Neutrophil (primary cell): ENCODE data around the gene POP7.

Experiments
- H3K27ac ChIP-seq: fragments of 200-600 bp; sonication (generic); 2 replicates; pipeline ENCODE4 v1.5.1; 2016; ENCODE audit warnings: mild to moderate bottlenecking, moderate library complexity
- H3K27me3 ChIP-seq: fragments of 200-600 bp; sonication (generic); 2 replicates; pipeline ENCODE4 v1.6.0; 2016; ENCODE audit warnings: mild to moderate bottlenecking
- H3K36me3 ChIP-seq: fragments of 200-600 bp; sonication (generic); 2 replicates; pipeline ENCODE4 v1.5.1; 2017
- H3K4me1 ChIP-seq, 2 experiments: fragments of 200-600 bp in 1 of 2; sonication (generic) in 1 of 2; 1 replicate in 1 of 2; 2 replicates in 1 of 2; pipeline versions ENCODE4 v1.5.1 to v1.6.1; 2013 to 2016; ENCODE audit warnings: low read depth in 1 of 2, low read length in 1 of 2, mild to moderate bottlenecking in 1 of 2, moderate library complexity in 1 of 2; ENCODE audit not compliant: control insufficient read depth in 1 of 2, insufficient read depth in 1 of 2
- H3K4me3 ChIP-seq, 2 experiments: fragments of 200-600 bp in 1 of 2; sonication (generic) in 1 of 2; 1 replicate in 1 of 2; 2 replicates in 1 of 2; pipeline ENCODE4 v1.5.1; 2013 to 2016; ENCODE audit warnings: low read depth in 1 of 2, low read length in 1 of 2, mild to moderate bottlenecking in 1 of 2, moderate library complexity in 1 of 2
- H3K9me3 ChIP-seq: fragments of 200-600 bp; sonication (generic); 2 replicates; pipeline ENCODE4 v1.5.1; 2016
- CTCF ChIP-seq: fragments of 200-600 bp; sonication (generic); IDR thresholded peaks from 2 replicates; pipeline ENCODE4 v1.5.1; 2016; ENCODE audit warnings: antibody characterized with exemption

Gene POP7

GRCh38 chr7:100731937-100732636, 26.2 kb downstream of the POP7 start:
- Histone ChIP-seq H3K27ac (no peak overlapping the region), H3K4me1 (no peaks in the 10 kb centered on the region), H3K27me3 (peaks cover 21% of the 10 kb centered on the region), H3K9me3 (no peaks in the 10 kb centered on the region), H3K36me3 (no peaks in the 10 kb centered on the region), H3K4me3 (no peak overlapping the region)
- no peak for TF ChIP-seq CTCF

- Histone ChIP-seq H3K27ac (no peak overlapping the region), H3K36me3 (no peaks in the 10 kb centered on the region), H3K9me3 (no peaks in the 10 kb centered on the region), H3K4me3 (no peak overlapping the region), H3K27me3 (peaks cover 5% of the 10 kb centered on the region), H3K4me1 (no peaks in the 10 kb centered on the region)
- TF ChIP-seq CTCF = no peak
These were observed 29.8 kb downstream of the POP7 start for GRCh38 chr7:100735730-100736129.

GRCh38 chr7:100736671-100737070, 30.8 kb downstream of the POP7 start:
- TF ChIP-seq CTCF = no peak
- Histone ChIP-seq H3K4me3 (no peak overlapping the region), H3K4me1 (no peaks in the 10 kb centered on the region), H3K27ac (no peak overlapping the region), H3K36me3 (no peaks in the 10 kb centered on the region), H3K27me3 (peaks cover 5% of the 10 kb centered on the region), H3K9me3 (no peaks in the 10 kb centered on the region)

- Histone ChIP-seq H3K36me3 (no peaks in the 10 kb centered on the region), H3K9me3 (no peaks in the 10 kb centered on the region), H3K27me3 (peaks cover 9% of the 10 kb centered on the region), H3K27ac (no peak overlapping the region), H3K4me1 (no peaks in the 10 kb centered on the region), H3K4me3 (no peak overlapping the region)
- TF ChIP-seq CTCF = no peak
These were observed 34.0 kb downstream of the POP7 start for GRCh38 chr7:100739934-100740333.

GRCh38 chr7:100744605-100745004, 38.7 kb downstream of the POP7 start:
- H3K27me3 ChIP-seq = peaks cover 29% of the 10 kb centered on the region
- no peaks in the 10 kb centered on the region for H3K9me3 ChIP-seq
- H3K27ac ChIP-seq = no peak overlapping the region
- no peak overlapping the region for H3K4me3 ChIP-seq
- TF ChIP-seq CTCF = no peak
- H3K36me3 ChIP-seq = no peaks in the 10 kb centered on the region
- H3K4me1 ChIP-seq = no peaks in the 10 kb centered on the region

GRCh38 chr7:100745184-100745583, 39.3 kb downstream of the POP7 start:
- no peak for TF ChIP-seq CTCF
- Histone ChIP-seq H3K9me3 (no peaks in the 10 kb centered on the region), H3K36me3 (no peaks in the 10 kb centered on the region), H3K27ac (no peak overlapping the region), H3K27me3 (peaks cover 31% of the 10 kb centered on the region), H3K4me1 (no peaks in the 10 kb centered on the region), H3K4me3 (no peak overlapping the region)
